OCI-LY1 (cell line): ENCODE data around the gene GNG11.
A peak's percentile ranks its signal among the peaks of the same experiment; 100 is the strongest.

Experiments used
- H2AFZ ChIP-seq: fragments of 200-600 bp; sonication (generic), shearing (Covaris generic); 2 replicates; pipeline ENCODE4 v1.6.0; 2014; ENCODE audit warnings: antibody characterized with exemption, mild to moderate bottlenecking, low read length
- H3F3A ChIP-seq: fragments of 200-600 bp; sonication (generic), shearing (Covaris generic); 2 replicates; pipeline ENCODE4 v1.6.0; 2014; ENCODE audit warnings: mild to moderate bottlenecking, antibody characterized with exemption, low read length, moderate library complexity; ENCODE audit not compliant: insufficient read depth
- H3K27ac ChIP-seq: fragments of 200-600 bp; sonication (generic); 2 replicates; pipeline ENCODE4 v1.5.1; 2014; ENCODE audit warnings: low read length, mixed run types, mild to moderate bottlenecking, low read depth; ENCODE audit not compliant: poor library complexity, severe bottlenecking
- H3K27me3 ChIP-seq: fragments of 200-600 bp; sonication (generic); 2 replicates; pipeline ENCODE4 v1.6.0; 2014; ENCODE audit warnings: antibody characterized with exemption, mild to moderate bottlenecking, low read length, moderate library complexity; ENCODE audit not compliant: insufficient read depth
- H3K36me3 ChIP-seq: fragments of 200-600 bp; sonication (generic); 2 replicates; pipeline ENCODE4 v1.6.1; 2014; ENCODE audit warnings: mild to moderate bottlenecking, antibody characterized with exemption, low read length, moderate library complexity, mixed read lengths; ENCODE audit not compliant: insufficient read depth
- H3K4me1 ChIP-seq: fragments of 200-600 bp; sonication (generic); 2 replicates; pipeline ENCODE4 v1.5.1; 2014; ENCODE audit warnings: mild to moderate bottlenecking, low read length, moderate library complexity; ENCODE audit not compliant: insufficient read depth, severe bottlenecking
- H3K4me2 ChIP-seq: fragments of 200-600 bp; sonication (generic), shearing (Covaris generic); 2 replicates; pipeline ENCODE4 v1.6.1; 2014; ENCODE audit warnings: low read length
- H3K4me3 ChIP-seq: fragments of 200-600 bp; sonication (generic); 2 replicates; pipeline ENCODE4 v1.5.1; 2014; ENCODE audit warnings: low read length, low read depth, mild to moderate bottlenecking, mixed read lengths; ENCODE audit not compliant: poor library complexity, severe bottlenecking
- H3K79me2 ChIP-seq: fragments of 200-600 bp; shearing (Covaris generic); 2 replicates; pipeline ENCODE4 v1.6.1; 2016; ENCODE audit warnings: mixed run types, low read length, mixed read lengths; ENCODE audit not compliant: insufficient read depth
- H3K9ac ChIP-seq: fragments of 200-600 bp; sonication (generic), shearing (Covaris generic); 2 replicates; pipeline ENCODE4 v1.6.1; 2014; ENCODE audit warnings: mild to moderate bottlenecking, low read length, mixed read lengths
- H3K9me2 ChIP-seq: fragments of 200-600 bp; sonication (generic), shearing (Covaris generic); 2 replicates; pipeline ENCODE4 v1.6.1; 2014; ENCODE audit warnings: low read depth, mild to moderate bottlenecking, low read length, mixed read lengths
- H3K9me3 ChIP-seq: fragments of 200-600 bp; shearing (Covaris generic); 2 replicates; pipeline ENCODE4 v1.6.1; 2014; ENCODE audit warnings: low read length, mixed read lengths
- H4K20me1 ChIP-seq: fragments of 200-600 bp; sonication (generic), shearing (Covaris generic); 2 replicates; pipeline ENCODE4 v1.6.0; 2016; ENCODE audit warnings: mild to moderate bottlenecking, low read length; ENCODE audit not compliant: insufficient read depth
- EZH2 ChIP-seq: fragments of 200-600 bp; sonication (generic), shearing (Covaris generic); IDR thresholded peaks from 2 replicates; pipeline ENCODE4 v1.8.0; 2017; ENCODE audit warnings: borderline replicate concordance, mixed run types, mild to moderate bottlenecking, antibody characterized with exemption, low read length, moderate library complexity, mixed read lengths
- TF ChIP-seq, protein P1 (sequence below): fragments of 200-600 bp; sonication (generic), shearing (Covaris generic); IDR thresholded peaks from 2 replicates; pipeline ENCODE4 v1.5.1; 2017; ENCODE audit warnings: mild to moderate bottlenecking, antibody characterized with exemption, low read length, moderate library complexity, mixed read lengths

GNG11 gene

DNA sequence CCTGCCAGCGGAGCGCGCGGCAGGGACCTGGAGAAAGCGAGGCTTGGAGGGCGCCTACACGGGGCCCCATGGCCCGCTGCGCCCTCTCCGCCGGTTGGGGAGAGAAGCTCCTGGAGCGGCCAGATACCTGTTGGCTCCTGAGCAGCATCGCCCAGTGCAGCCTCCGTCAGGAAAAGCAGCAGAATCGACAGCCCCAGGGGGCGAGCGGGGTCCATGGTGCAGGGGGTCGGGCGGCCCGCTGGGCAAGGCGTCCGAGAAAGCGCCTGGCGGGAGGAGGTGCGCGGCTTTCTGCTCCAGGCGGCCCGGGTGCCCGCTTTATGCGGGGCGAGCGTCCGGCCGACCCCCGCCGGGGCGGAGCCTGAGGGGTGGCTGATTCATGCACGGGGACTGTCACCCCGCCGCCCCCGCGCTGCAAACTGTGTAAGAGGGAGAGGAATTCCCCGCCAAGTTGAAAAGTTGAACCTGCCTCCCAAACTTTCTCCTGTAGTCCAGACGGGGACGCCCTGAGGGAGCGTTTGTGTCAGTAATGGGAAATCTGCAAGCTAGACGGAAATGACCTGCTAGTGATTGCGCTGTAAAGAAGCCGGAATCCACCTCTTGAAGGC is 31.0 kb upstream of the GNG11 start, which contains the start of gene TFPI2:
Gene TFPI2 (minus strand): TSS at position 290 of the 605 bp plus-strand sequence. CDS start 75 bp downstream, at position 215.
- Histone ChIP-seq H3K27ac (no peak within 1 kb of the TSS), H3K36me3 (no peaks in the 10 kb centered on the region), H3K9ac (peak within 1 kb of the TSS; percentile 45; the same call in 1 of the 2 replicates)

DNA sequence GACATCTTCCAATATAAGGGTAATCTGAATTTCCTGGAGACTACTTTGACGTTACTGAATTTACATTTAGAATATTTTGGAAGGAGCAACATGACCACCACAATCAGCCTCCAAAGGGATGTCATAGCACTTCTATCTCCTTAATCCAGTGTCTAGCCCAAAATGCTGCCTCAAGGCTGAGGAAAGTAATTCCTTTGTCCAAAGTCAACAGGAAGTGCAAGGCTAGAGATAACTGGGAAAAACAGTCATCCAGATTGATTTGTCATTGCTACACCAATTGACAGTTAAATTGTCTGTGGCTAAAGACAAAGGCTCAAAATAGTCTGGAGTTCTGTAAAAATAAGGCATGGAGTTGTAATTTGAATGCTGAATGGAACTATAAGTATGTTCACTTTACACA is 27.1 kb upstream of the GNG11 start:
- no peak overlapping the region for H3K4me2 ChIP-seq
- no peaks in the 10 kb centered on the region for H4K20me1 ChIP-seq
- no peaks in the 10 kb centered on the region for H3K36me3 ChIP-seq
- H3K27ac ChIP-seq = no peak overlapping the region
- H3K4me3 ChIP-seq = no peak overlapping the region
- TF ChIP-seq, protein P1, sequence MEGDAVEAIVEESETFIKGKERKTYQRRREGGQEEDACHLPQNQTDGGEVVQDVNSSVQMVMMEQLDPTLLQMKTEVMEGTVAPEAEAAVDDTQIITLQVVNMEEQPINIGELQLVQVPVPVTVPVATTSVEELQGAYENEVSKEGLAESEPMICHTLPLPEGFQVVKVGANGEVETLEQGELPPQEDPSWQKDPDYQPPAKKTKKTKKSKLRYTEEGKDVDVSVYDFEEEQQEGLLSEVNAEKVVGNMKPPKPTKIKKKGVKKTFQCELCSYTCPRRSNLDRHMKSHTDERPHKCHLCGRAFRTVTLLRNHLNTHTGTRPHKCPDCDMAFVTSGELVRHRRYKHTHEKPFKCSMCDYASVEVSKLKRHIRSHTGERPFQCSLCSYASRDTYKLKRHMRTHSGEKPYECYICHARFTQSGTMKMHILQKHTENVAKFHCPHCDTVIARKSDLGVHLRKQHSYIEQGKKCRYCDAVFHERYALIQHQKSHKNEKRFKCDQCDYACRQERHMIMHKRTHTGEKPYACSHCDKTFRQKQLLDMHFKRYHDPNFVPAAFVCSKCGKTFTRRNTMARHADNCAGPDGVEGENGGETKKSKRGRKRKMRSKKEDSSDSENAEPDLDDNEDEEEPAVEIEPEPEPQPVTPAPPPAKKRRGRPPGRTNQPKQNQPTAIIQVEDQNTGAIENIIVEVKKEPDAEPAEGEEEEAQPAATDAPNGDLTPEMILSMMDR = no peak
- TF ChIP-seq EZH2 = no peak
- H3K9ac ChIP-seq = no peak overlapping the region
- no peaks in the 10 kb centered on the region for H3K9me3 ChIP-seq
- peaks cover 20% of the 10 kb centered on the region for H3K4me1 ChIP-seq
- H3K79me2 ChIP-seq = no peaks in the 10 kb centered on the region
- H3F3A ChIP-seq = no peaks in the 10 kb centered on the region
- no peaks in the 10 kb centered on the region for H3K27me3 ChIP-seq
- H2AFZ ChIP-seq = no peak overlapping the region
- H3K9me2 ChIP-seq = no peaks in the 10 kb centered on the region

More for the DNA sequence above, 31.0 kb upstream of the GNG11 start, which contains the start of gene TFPI2:
- Histone ChIP-seq H3K27me3 (no peaks in the 10 kb centered on the region), H3K9me3 (no peaks in the 10 kb centered on the region), H3K4me3 (peak within 1 kb of the TSS; percentile 64), H3K79me2 (no peaks in the 10 kb centered on the region), H3F3A (no peaks in the 10 kb centered on the region), H3K4me2 (peak within 1 kb of the TSS; percentile 82), H4K20me1 (no peaks in the 10 kb centered on the region), H2AFZ (no peak within 1 kb of the TSS), H3K9me2 (no peaks in the 10 kb centered on the region), H3K4me1 (peaks cover 20% of the 10 kb centered on the region)
- no peak for TF ChIP-seq EZH2
- TF ChIP-seq, protein P1 = no peak

DNA sequence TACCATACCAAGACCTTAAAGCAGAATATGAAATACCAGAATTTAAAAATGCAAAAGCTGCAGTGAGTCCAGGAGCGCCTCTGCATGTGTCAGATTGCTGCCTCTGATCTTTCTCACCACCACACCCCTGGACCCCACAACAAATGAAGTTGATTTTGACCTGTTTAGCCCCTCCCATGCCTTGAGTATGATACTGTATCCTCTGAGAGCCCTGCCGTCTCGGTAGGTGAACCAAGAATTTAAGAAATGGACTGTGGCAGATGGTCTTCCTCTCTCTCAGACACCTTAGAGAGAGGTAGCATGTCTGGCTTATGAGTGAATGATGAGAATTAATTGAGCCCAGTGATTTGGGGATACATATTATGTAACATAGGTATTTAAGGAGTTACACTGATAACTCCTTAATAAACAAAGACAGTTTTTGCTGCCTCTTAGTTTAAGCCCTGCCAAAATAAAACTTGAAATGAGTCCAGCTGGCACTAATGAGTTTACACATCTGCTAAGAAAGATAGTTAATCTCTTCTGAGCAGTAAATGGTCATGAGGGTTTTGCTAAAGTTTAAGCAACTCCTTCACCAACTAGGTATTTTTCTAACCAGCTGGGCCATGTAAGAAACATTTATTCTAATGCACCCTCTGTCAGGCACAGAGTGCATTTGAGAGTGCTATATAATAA is 26.4 kb upstream of the GNG11 start:
- Histone ChIP-seq H3K27ac (no peak overlapping the region), H3F3A (no peaks in the 10 kb centered on the region), H3K9me2 (no peaks in the 10 kb centered on the region), H3K36me3 (no peaks in the 10 kb centered on the region), H3K9me3 (no peaks in the 10 kb centered on the region), H3K27me3 (no peaks in the 10 kb centered on the region), H4K20me1 (no peaks in the 10 kb centered on the region), H3K4me3 (no peak overlapping the region), H3K4me1 (peaks cover 14% of the 10 kb centered on the region), H3K9ac (no peak overlapping the region), H2AFZ (no peak overlapping the region), H3K4me2 (no peak overlapping the region), H3K79me2 (no peaks in the 10 kb centered on the region)
- no peak for TF ChIP-seq EZH2
- TF ChIP-seq, protein P1 = no peak
